Measurements from ENCODE around the gene NRIP2. TPM values are rescaled to one million over a fixed set of nuclear protein-coding genes. Genes with fewer than 3 reads are reported as not detected.

The NRIP2 gene
- total and polyA plus RNA-seq, 2 experiments from 2014 or later, result 0.95 TPM; not detected in 1

DNA sequence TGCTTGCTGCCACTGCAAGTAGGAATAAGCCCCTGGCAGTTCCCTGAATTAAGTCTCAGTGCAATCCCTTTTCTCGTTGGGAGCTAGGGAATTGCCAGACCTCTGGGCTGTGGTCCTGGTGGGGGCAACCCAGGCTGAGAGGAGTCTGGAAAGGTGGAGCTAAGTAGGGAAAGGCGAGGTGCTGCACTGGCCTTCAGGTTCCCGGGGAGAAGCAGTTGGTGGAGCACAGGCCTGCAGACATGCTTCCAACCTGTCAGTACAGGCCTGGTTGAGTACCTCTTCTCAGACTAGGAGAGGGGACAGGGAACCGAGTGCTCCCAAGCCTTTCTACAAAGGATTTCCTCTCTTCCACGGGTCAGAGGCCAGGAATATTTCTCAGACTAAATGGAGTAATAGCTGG is 1.5 kb downstream of the NRIP2 start:
- no peak for DNase-seq (ENCODE audit: low spot score)
- no peak overlapping the region for H3K27ac ChIP-seq
- no peak overlapping the region for H3K4me2 ChIP-seq
- H3K79me2 ChIP-seq, result no peaks in the 10 kb centered on the region
- H3K4me1 ChIP-seq (ENCODE audit: insufficient read depth), result peaks cover 8% of the 10 kb centered on the region
- no peaks in the 10 kb centered on the region for H3K27me3 ChIP-seq
- no peaks in the 10 kb centered on the region for H3K9me2 ChIP-seq (replicated peaks; ENCODE audit: insufficient read depth)
- 65% methylated on average over 5 of the region's 5 CpGs for WGBS (ENCODE audit: low lambda C conversion rate, missing lambda C conversion rate)
- no peaks in the 10 kb centered on the region for H3K36me3 ChIP-seq (replicated peaks; ENCODE audit: insufficient read depth, low read depth)
- no peak overlapping the region for H2AFZ ChIP-seq
- no peak overlapping the region for H3K4me3 ChIP-seq
- TF ChIP-seq EZH2phosphoT487 (IDR thresholded peaks at IDR 0.05; ENCODE audit: low read depth, severe bottlenecking, unreplicated experiment) (no peak), EZH2 (IDR thresholded peaks at IDR 0.05; ENCODE audit: borderline replicate concordance) (no peak)
- TF ChIP-seq, protein P1, sequence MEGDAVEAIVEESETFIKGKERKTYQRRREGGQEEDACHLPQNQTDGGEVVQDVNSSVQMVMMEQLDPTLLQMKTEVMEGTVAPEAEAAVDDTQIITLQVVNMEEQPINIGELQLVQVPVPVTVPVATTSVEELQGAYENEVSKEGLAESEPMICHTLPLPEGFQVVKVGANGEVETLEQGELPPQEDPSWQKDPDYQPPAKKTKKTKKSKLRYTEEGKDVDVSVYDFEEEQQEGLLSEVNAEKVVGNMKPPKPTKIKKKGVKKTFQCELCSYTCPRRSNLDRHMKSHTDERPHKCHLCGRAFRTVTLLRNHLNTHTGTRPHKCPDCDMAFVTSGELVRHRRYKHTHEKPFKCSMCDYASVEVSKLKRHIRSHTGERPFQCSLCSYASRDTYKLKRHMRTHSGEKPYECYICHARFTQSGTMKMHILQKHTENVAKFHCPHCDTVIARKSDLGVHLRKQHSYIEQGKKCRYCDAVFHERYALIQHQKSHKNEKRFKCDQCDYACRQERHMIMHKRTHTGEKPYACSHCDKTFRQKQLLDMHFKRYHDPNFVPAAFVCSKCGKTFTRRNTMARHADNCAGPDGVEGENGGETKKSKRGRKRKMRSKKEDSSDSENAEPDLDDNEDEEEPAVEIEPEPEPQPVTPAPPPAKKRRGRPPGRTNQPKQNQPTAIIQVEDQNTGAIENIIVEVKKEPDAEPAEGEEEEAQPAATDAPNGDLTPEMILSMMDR (IDR thresholded peaks at IDR 0.05; ENCODE audit: poor library complexity), result no peak
- no peaks in the 10 kb centered on the region for H4K20me1 ChIP-seq (ENCODE audit: insufficient read depth, poor library complexity, severe bottlenecking)
- H3K9me3 ChIP-seq (ENCODE audit: low read depth), result no peaks in the 10 kb centered on the region

DNA sequence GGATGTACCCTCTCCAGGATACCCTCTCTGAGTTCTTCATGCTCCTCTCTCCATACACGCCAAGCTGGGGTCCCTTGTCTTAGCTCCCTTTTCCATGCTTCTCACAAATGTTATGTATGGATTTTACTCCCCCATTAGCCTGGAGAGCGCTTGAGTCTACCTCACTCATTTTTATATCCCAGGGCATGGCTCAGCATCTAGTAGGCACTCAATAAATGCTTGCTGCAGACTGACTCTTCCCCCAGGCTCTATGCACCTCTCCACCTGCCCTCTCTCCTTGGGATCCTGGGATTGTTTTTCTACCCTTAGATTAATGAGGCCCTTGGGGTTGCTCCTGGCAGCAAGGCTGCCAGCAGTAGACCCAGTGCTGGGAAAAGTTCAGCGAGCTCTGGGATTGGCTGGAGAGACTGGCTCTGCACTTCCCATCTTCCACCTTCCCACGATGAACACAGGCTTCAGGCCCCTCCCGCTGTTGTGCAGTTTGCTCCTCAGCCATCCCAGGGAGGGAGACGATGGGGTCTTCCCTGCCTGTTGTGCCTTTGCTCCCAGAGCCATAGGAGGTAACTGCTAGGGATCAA is 2.2 kb downstream of the NRIP2 start:
- no peak overlapping the region for H2AFZ ChIP-seq
- no peak for DNase-seq (ENCODE audit: low spot score)
- no peaks in the 10 kb centered on the region for H3K9me3 ChIP-seq (ENCODE audit: low read depth)
- no peak overlapping the region for H3K4me3 ChIP-seq
- no peaks in the 10 kb centered on the region for H3K36me3 ChIP-seq (replicated peaks; ENCODE audit: insufficient read depth, low read depth)
- H3K79me2 ChIP-seq, result no peaks in the 10 kb centered on the region
- no peak for TF ChIP-seq EZH2phosphoT487 (IDR thresholded peaks at IDR 0.05; ENCODE audit: low read depth, severe bottlenecking, unreplicated experiment)
- no peak for TF ChIP-seq EZH2 (IDR thresholded peaks at IDR 0.05; ENCODE audit: borderline replicate concordance)
- TF ChIP-seq, protein P1 (IDR thresholded peaks at IDR 0.05; ENCODE audit: poor library complexity), result no peak
- no peaks in the 10 kb centered on the region for H4K20me1 ChIP-seq (ENCODE audit: insufficient read depth, poor library complexity, severe bottlenecking)
- H3K4me2 ChIP-seq, result no peak overlapping the region
- no peak overlapping the region for H3K27ac ChIP-seq
- no peaks in the 10 kb centered on the region for H3K9me2 ChIP-seq (replicated peaks; ENCODE audit: insufficient read depth)
- WGBS (ENCODE audit: low lambda C conversion rate, missing lambda C conversion rate), result 85% methylated on average over 6 of the region's 6 CpGs
- H3K27me3 ChIP-seq, result no peaks in the 10 kb centered on the region
- H3K4me1 ChIP-seq (ENCODE audit: insufficient read depth), result peaks cover 8% of the 10 kb centered on the region

- Histone ChIP-seq H4K20me1 (ENCODE audit: insufficient read depth, poor library complexity, severe bottlenecking) (no peaks in the 10 kb centered on the region), H3K9me2 (replicated peaks; ENCODE audit: insufficient read depth) (no peaks in the 10 kb centered on the region), H3K27ac (no peak overlapping the region), H3K36me3 (replicated peaks; ENCODE audit: insufficient read depth, low read depth) (no peaks in the 10 kb centered on the region), H3K4me1 (ENCODE audit: insufficient read depth) (no peaks in the 10 kb centered on the region), H3K4me2 (no peak overlapping the region), H3K9me3 (ENCODE audit: low read depth) (no peaks in the 10 kb centered on the region), H2AFZ (no peak overlapping the region), H3K79me2 (no peaks in the 10 kb centered on the region), H3K27me3 (no peaks in the 10 kb centered on the region), H3K4me3 (no peak overlapping the region)
- no peak for DNase-seq (ENCODE audit: low spot score)
- 97% methylated on average over 6 of the region's 6 CpGs for WGBS (ENCODE audit: low lambda C conversion rate, missing lambda C conversion rate)
- TF ChIP-seq, protein P1 (IDR thresholded peaks at IDR 0.05; ENCODE audit: poor library complexity), result no peak
- TF ChIP-seq EZH2 (IDR thresholded peaks at IDR 0.05; ENCODE audit: borderline replicate concordance) (no peak), EZH2phosphoT487 (IDR thresholded peaks at IDR 0.05; ENCODE audit: low read depth, severe bottlenecking, unreplicated experiment) (no peak)
Measured at GRCh38 chr12:2829275-2829674, 5.6 kb downstream of the NRIP2 start.
